ENCODE results near the gene PRF1.
"Not testable (repeated sequence)": the region's sequence is repeated elsewhere in the genome, so short reads cannot be mapped to it uniquely, and the experiment has no call there.

PRF1 gene

DNA sequence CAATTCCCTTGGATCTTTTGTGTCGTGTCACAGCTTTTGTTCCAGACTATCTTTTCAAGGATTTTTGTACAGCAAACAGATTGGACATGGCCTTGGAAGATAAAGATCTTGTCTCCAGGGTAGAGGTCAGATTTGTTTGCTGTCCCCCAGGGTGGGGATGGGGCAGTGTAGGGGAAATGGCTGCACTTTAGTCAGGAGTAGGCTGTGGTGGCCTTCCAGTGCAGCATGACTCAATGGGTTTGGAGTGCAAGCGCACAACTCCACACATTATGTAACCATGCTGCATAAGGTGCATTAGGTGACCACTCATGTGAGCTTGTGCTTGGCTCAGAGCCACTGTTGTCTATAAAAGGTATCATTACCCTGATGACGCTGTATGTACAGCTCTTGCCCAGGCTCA, 45.9 kb upstream of the PRF1 start:
- TF ChIP-seq, protein P1, sequence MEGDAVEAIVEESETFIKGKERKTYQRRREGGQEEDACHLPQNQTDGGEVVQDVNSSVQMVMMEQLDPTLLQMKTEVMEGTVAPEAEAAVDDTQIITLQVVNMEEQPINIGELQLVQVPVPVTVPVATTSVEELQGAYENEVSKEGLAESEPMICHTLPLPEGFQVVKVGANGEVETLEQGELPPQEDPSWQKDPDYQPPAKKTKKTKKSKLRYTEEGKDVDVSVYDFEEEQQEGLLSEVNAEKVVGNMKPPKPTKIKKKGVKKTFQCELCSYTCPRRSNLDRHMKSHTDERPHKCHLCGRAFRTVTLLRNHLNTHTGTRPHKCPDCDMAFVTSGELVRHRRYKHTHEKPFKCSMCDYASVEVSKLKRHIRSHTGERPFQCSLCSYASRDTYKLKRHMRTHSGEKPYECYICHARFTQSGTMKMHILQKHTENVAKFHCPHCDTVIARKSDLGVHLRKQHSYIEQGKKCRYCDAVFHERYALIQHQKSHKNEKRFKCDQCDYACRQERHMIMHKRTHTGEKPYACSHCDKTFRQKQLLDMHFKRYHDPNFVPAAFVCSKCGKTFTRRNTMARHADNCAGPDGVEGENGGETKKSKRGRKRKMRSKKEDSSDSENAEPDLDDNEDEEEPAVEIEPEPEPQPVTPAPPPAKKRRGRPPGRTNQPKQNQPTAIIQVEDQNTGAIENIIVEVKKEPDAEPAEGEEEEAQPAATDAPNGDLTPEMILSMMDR (IDR thresholded peaks at IDR 0.05; ENCODE audit: insufficient read depth, low read length, poor library complexity, severe bottlenecking) = no peak
- no peak overlapping the region for H3K4me3 ChIP-seq (replicated peaks; ENCODE audit: low read depth, low read length)
- no peak for DNase-seq (ENCODE audit: extremely low read depth, insufficient read length)
- no peaks in the 10 kb centered on the region for H3K36me3 ChIP-seq (ENCODE audit: control insufficient read depth, insufficient read depth, low read length)
- no peaks in the 10 kb centered on the region for H3K27me3 ChIP-seq (replicated peaks; ENCODE audit: control insufficient read depth, insufficient read depth, low read length)

DNA sequence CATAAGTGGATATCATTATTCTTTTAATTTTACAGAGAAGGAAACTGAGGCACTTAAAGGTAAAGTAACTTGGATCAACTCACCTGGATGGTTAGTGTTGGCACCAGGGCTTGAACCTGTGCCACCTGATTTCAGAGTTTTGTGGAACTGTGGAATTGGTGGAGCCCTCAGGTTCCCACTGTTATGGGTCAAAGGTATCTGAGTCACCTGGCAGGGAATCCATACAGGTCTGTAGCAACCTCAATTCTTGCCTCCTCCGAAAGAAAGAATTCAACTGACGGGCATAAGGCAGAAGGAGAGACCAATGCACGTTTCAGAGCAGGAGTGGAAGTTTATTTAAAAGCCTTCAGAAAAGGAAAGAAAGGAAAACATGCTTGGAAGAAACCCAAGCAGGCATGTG, 44.5 kb upstream of the PRF1 start:
- Histone ChIP-seq H3K4me3 (replicated peaks; ENCODE audit: low read depth, low read length) (no peak overlapping the region), H3K27me3 (replicated peaks; ENCODE audit: control insufficient read depth, insufficient read depth, low read length) (no peaks in the 10 kb centered on the region), H3K36me3 (ENCODE audit: control insufficient read depth, insufficient read depth, low read length) (no peaks in the 10 kb centered on the region)
- TF ChIP-seq, protein P1 (IDR thresholded peaks at IDR 0.05; ENCODE audit: insufficient read depth, low read length, poor library complexity, severe bottlenecking) = no peak
- no peak for DNase-seq (ENCODE audit: extremely low read depth, insufficient read length)

DNA sequence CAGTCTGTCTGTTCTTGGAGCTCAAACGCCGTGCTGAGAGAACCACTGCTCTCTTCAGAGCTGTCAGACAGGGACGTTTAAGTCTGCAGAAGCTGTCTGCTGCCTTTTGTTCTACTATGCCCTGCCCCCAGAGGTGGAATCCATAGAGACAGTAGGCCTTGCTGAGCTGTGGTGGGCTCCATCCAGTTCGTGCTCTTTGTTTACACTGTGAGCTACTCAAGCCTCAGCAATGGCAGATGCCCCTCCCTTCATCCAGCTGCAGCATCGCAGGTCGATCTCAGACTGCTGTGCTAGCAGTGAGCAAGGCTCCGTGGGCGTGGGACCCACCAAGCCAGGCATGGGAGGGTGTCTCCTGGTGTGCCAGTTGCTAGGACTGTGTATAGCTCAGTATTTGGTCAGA, 42.4 kb upstream of the PRF1 start:
- not testable (repeated sequence) for H3K36me3 ChIP-seq (ENCODE audit: control insufficient read depth, insufficient read depth, low read length); H3K4me3 ChIP-seq (replicated peaks; ENCODE audit: low read depth, low read length); DNase-seq (ENCODE audit: extremely low read depth, insufficient read length); H3K27me3 ChIP-seq (replicated peaks; ENCODE audit: control insufficient read depth, insufficient read depth, low read length)

DNA sequence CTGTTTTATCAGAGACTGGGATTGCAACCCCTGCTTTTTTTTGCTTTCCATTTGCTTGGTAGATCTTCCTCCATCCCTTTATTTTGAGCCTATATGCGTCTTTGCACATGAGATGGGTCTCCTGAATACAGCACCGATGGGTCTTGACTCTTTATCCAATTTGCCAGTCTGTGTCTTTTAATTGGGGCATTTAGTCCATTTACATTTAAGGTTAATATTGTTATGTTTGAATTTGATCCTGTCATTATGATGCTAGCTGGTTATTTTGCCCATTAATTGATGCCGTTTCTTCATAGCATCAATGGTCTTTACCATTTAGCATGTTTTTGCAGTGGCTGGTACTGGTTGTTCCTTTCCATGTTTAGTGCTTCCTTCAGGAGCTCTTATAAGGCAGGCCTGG, 40.7 kb upstream of the PRF1 start:
- not testable (repeated sequence) for H3K27me3 ChIP-seq (replicated peaks; ENCODE audit: control insufficient read depth, insufficient read depth, low read length); DNase-seq (ENCODE audit: extremely low read depth, insufficient read length); H3K36me3 ChIP-seq (ENCODE audit: control insufficient read depth, insufficient read depth, low read length); H3K4me3 ChIP-seq (replicated peaks; ENCODE audit: low read depth, low read length)

DNA sequence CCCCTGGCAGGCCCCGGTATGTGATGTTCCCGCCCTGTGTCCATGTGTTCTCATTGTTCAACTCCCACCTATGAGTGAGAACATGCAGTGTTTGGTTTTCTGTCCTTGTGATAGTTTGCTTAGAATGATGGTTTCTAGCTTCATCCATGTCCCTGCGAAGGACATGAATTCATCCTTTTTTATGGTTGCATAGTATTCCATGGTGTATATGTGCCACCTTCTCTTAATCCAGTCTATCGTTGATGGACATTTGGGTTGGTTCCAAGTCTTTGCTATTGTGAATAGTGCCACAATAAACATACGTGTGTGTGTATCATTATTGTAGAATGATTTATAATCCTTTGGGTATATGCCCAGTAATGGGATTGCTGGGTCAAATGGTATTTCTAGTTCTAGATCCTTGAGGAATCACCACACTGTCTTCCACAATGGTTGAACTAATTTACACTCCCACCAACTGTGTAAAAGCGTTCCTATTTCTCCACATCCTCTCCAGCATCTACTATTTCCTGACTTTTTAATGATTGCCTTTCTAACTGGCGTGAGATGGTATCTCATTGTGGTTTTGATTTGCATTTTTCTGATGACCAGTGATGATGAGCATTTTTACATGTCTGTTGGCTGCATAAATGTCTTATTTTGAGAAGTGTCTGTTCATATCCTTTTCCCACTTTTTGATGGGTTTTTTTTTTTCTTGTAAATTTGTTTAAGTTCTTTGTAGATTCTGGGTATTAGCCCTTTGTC, 37.3 kb upstream of the PRF1 start:
- H3K27me3 ChIP-seq (replicated peaks; ENCODE audit: control insufficient read depth, insufficient read depth, low read length); DNase-seq (ENCODE audit: extremely low read depth, insufficient read length): not testable (repeated sequence)

DNA sequence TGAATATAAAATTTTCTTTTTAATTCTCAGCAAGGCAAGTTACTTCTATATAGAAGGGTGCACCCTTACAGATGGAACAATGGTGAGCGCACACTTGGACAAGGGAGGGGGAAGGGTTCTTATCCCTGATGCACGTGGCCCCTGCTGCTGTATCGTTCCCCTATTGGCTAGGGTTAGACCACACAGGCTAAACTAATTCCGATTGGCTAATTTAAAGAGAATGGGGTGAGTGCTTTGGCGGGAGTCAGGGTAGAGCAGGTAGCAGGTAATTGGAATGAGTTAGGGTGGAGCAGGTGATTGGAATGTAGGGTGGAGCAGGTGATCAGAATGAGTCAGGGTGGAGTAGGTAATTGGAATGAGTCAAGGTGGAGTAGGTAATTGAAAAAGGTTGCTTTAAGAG, 32.0 kb upstream of the PRF1 start:
- not testable (repeated sequence) for DNase-seq (ENCODE audit: extremely low read depth, insufficient read length); H3K4me3 ChIP-seq (replicated peaks; ENCODE audit: low read depth, low read length); H3K36me3 ChIP-seq (ENCODE audit: control insufficient read depth, insufficient read depth, low read length); H3K27me3 ChIP-seq (replicated peaks; ENCODE audit: control insufficient read depth, insufficient read depth, low read length)

More for the DNA sequence above, 37.3 kb upstream of the PRF1 start:
- not testable (repeated sequence) for H3K4me3 ChIP-seq (replicated peaks; ENCODE audit: low read depth, low read length); H3K36me3 ChIP-seq (ENCODE audit: control insufficient read depth, insufficient read depth, low read length)

DNA sequence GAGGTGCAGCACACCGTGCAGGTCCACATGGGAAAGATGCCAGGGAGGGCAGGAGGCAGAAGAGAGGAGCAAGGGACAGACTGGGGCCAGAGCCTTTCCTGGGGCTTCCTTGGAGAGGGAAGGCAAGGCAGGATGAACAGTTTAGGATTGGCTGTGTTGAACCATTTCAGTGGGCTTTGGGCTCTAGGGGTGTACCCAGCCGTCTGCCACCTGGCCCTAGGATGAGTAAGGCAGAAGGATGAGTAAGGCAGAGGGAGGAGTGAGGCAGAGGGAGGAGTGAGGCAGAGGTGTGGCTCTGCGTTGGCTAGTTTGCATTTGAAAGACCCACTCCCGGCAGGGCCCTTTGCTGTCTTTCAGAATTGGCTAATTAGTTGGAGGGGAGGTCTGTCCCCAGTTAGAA, 31.5 kb upstream of the PRF1 start:
- H3K36me3 ChIP-seq (ENCODE audit: control insufficient read depth, insufficient read depth, low read length) = no peaks in the 10 kb centered on the region
- H3K4me3 ChIP-seq (replicated peaks; ENCODE audit: low read depth, low read length) = no peak overlapping the region
- DNase-seq (ENCODE audit: extremely low read depth, insufficient read length) = no peak
- H3K27me3 ChIP-seq (replicated peaks; ENCODE audit: control insufficient read depth, insufficient read depth, low read length) = no peaks in the 10 kb centered on the region
- TF ChIP-seq, protein P1 (IDR thresholded peaks at IDR 0.05; ENCODE audit: insufficient read depth, low read length, poor library complexity, severe bottlenecking) = no peak

DNA sequence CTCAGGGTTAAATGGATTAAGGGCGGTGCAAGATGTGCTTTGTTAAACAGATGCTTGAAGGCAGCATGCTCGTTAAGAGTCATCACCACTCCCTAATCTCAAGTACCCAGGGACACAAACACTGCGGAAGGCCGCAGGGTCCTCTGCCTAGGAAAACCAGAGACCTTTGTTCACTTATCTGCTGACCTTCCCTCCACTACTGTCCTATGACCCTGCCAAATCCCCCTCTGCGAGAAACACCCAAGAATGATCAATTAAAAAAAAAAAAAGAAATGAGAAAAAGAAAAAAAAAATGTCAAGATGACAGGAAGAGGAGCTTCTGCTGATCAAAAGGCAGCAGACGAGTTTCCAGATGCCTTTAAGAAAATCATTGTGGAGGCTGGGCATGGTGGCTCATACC, 29.2 kb upstream of the PRF1 start:
- DNase-seq (ENCODE audit: extremely low read depth, insufficient read length); H3K36me3 ChIP-seq (ENCODE audit: control insufficient read depth, insufficient read depth, low read length); H3K4me3 ChIP-seq (replicated peaks; ENCODE audit: low read depth, low read length); H3K27me3 ChIP-seq (replicated peaks; ENCODE audit: control insufficient read depth, insufficient read depth, low read length): not testable (repeated sequence)

Data from GM06990 (cell line).